ENCODE data around the gene MUC5AC. TPM values are rescaled to one million over a fixed set of nuclear protein-coding genes. Genes with fewer than 3 reads are reported as not detected.

Gene MUC5AC
- total RNA-seq, 1 experiment from 2014 or later = 0.11 TPM

GRCh38 chr11:1231396-1232020, 73.8 kb downstream of the MUC5AC start:
- POLR2A ChIA-PET (ENCODE audit: unreplicated experiment) = no interaction called here
- H3K9ac ChIP-seq (ENCODE audit: low read length) = no peak overlapping the region
- H3K79me2 ChIP-seq (ENCODE audit: low read length) = no peaks in the 10 kb centered on the region
- TF ChIP-seq EZH2 (IDR thresholded peaks at IDR 0.05; ENCODE audit: low read length, unreplicated experiment) (no peak), EZH2phosphoT487 (IDR thresholded peaks at IDR 0.05; ENCODE audit: borderline replicate concordance, low read length) (no peak)
- TF ChIP-seq, protein P1, sequence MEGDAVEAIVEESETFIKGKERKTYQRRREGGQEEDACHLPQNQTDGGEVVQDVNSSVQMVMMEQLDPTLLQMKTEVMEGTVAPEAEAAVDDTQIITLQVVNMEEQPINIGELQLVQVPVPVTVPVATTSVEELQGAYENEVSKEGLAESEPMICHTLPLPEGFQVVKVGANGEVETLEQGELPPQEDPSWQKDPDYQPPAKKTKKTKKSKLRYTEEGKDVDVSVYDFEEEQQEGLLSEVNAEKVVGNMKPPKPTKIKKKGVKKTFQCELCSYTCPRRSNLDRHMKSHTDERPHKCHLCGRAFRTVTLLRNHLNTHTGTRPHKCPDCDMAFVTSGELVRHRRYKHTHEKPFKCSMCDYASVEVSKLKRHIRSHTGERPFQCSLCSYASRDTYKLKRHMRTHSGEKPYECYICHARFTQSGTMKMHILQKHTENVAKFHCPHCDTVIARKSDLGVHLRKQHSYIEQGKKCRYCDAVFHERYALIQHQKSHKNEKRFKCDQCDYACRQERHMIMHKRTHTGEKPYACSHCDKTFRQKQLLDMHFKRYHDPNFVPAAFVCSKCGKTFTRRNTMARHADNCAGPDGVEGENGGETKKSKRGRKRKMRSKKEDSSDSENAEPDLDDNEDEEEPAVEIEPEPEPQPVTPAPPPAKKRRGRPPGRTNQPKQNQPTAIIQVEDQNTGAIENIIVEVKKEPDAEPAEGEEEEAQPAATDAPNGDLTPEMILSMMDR (conservative IDR thresholded peaks at IDR 0.05; ENCODE audit: low read depth, low read length) = no peak
- CTCF ChIA-PET = no interaction called here
- no peaks in the 10 kb centered on the region for H3K9me2 ChIP-seq (replicated peaks; ENCODE audit: low read length)
- no peaks in the 10 kb centered on the region for H3K4me1 ChIP-seq (ENCODE audit: insufficient read depth, low read length)
- DNase-seq = no peak
- no peaks in the 10 kb centered on the region for H3F3A ChIP-seq (ENCODE audit: low read length, unreplicated experiment)
- no peaks in the 10 kb centered on the region for H4K20me1 ChIP-seq (ENCODE audit: low read length)
- intact Hi-C loops (cut with micrococcal nuclease) = no loop called here
- no peak overlapping the region for H3K4me2 ChIP-seq (ENCODE audit: low read length)
- H3K9me3 ChIP-seq (ENCODE audit: low read length) = no peaks in the 10 kb centered on the region
- no peak overlapping the region for H3K4me3 ChIP-seq (ENCODE audit: low read length)
- H3K27me3 ChIP-seq (ENCODE audit: low read length) = no peaks in the 10 kb centered on the region
- H2AFZ ChIP-seq (ENCODE audit: low read length) = no peak overlapping the region
- H3K36me3 ChIP-seq (ENCODE audit: low read depth, low read length) = no peaks in the 10 kb centered on the region
- BruUV-seq (replicated peaks) = no TSS peak
- no peak overlapping the region for H3K27ac ChIP-seq (ENCODE audit: low read length)
- no peak for ATAC-seq

DNA sequence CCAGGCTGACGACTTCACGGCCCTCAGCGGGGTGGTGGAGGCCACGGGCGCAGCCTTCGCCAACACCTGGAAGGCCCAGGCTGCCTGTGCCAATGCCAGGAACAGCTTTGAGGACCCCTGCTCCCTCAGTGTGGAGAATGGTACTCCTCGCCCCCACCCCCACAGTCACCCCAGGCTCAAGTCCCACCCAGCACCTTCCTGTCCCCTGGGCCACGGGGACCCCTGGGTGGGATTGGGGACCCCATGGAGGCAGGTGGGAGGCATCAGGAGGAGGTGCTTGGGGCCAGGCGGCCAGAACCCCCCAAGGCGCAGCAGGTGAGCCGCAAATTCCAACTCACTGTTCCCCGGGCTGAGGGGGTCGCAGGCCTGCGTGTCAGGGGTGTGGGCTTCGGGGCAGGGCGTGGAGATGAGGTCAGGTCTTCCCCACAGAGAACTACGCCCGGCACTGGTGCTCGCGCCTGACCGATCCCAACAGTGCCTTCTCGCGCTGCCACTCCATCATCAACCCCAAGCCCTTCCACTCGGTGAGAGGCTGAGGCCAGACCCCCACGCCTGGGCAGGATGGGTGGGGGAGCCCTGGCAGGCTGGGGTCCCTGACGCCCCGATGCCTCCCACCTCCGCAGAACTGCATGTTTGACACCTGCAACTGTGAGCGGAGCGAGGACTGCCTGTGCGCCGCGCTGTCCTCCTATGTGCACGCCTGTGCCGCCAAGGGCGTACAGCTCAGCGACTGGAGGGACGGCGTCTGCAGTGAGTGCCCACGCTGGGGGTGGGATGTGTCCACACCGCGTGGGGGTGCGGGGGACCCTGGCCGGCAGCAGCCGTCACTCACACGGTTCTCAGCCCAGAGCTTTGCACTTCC, 74.5 kb downstream of the MUC5AC start:
- no peak overlapping the region for H3K9ac ChIP-seq (ENCODE audit: low read length)
- TF ChIP-seq, protein P1 (conservative IDR thresholded peaks at IDR 0.05; ENCODE audit: low read depth, low read length) = no peak
- no peak for TF ChIP-seq EZH2 (IDR thresholded peaks at IDR 0.05; ENCODE audit: low read length, unreplicated experiment)
- no peak for TF ChIP-seq EZH2phosphoT487 (IDR thresholded peaks at IDR 0.05; ENCODE audit: borderline replicate concordance, low read length)
- H3K4me3 ChIP-seq (ENCODE audit: low read length) = no peak overlapping the region
- H3K36me3 ChIP-seq (ENCODE audit: low read depth, low read length) = no peaks in the 10 kb centered on the region
- no TSS peak for BruUV-seq (replicated peaks)
- H3K27me3 ChIP-seq (ENCODE audit: low read length) = no peaks in the 10 kb centered on the region
- intact Hi-C loops (cut with micrococcal nuclease) = no loop called here
- no peaks in the 10 kb centered on the region for H3K4me1 ChIP-seq (ENCODE audit: insufficient read depth, low read length)
- no peak overlapping the region for H3K4me2 ChIP-seq (ENCODE audit: low read length)
- CTCF ChIA-PET = no interaction called here
- H3K79me2 ChIP-seq (ENCODE audit: low read length) = no peaks in the 10 kb centered on the region
- H3K9me2 ChIP-seq (replicated peaks; ENCODE audit: low read length) = no peaks in the 10 kb centered on the region
- no peaks in the 10 kb centered on the region for H3K9me3 ChIP-seq (ENCODE audit: low read length)
- POLR2A ChIA-PET (ENCODE audit: unreplicated experiment) = interaction anchor here (0.5 kb wide), 1 partner anchor 10 kb away, joined by 3 read pairs; no protein-coding TSS in a partner anchor
- H3F3A ChIP-seq (ENCODE audit: low read length, unreplicated experiment) = no peaks in the 10 kb centered on the region
- H3K27ac ChIP-seq (ENCODE audit: low read length) = no peak overlapping the region
- H2AFZ ChIP-seq (ENCODE audit: low read length) = no peak overlapping the region
- ATAC-seq (no peak), DNase-seq (no peak)
- no peaks in the 10 kb centered on the region for H4K20me1 ChIP-seq (ENCODE audit: low read length)
